KMS-11 (cell line): Measurements from ENCODE around the gene CXCL14.

Experiments
- H2AFZ ChIP-seq: fragments of 200-600 bp; sonication (generic); 2 replicates; pipeline ENCODE4 v1.6.1; 2016; ENCODE audit warnings: antibody characterized with exemption, mixed run types, low read depth
- H3K27ac ChIP-seq: fragments of 200-600 bp; sonication (generic); 2 replicates; pipeline ENCODE4 v1.6.1; 2016; ENCODE audit warnings: mild to moderate bottlenecking, mixed run types
- H3K27me3 ChIP-seq: fragments of 200-600 bp; sonication (generic); 2 replicates; pipeline ENCODE4 v1.6.1; 2017; ENCODE audit warnings: mild to moderate bottlenecking, low read depth, mixed run types, moderate library complexity; ENCODE audit not compliant: insufficient read depth
- H3K36me3 ChIP-seq: fragments of 200-600 bp; sonication (generic); 2 replicates; pipeline ENCODE4 v1.6.1; 2017; ENCODE audit warnings: mild to moderate bottlenecking, mixed run types; ENCODE audit not compliant: insufficient read depth
- H3K4me1 ChIP-seq: fragments of 200-600 bp; sonication (generic); 2 replicates; pipeline ENCODE4 v1.6.1; 2016; ENCODE audit warnings: mild to moderate bottlenecking, low read depth, mixed run types; ENCODE audit not compliant: poor library complexity, severe bottlenecking
- H3K4me2 ChIP-seq: fragments of 200-600 bp; sonication (generic); 2 replicates; pipeline ENCODE4 v1.7.0; 2016; ENCODE audit warnings: mild to moderate bottlenecking, mixed run types
- H3K4me3 ChIP-seq: fragments of 200-600 bp; sonication (generic); IDR thresholded peaks from 2 replicates; pipeline ENCODE4 v1.6.1; 2017; ENCODE audit warnings: low read depth, low read length, mixed read lengths; ENCODE audit not compliant: insufficient read depth
- H3K79me2 ChIP-seq: fragments of 200-600 bp; sonication (generic); 2 replicates; pipeline ENCODE4 v1.6.1; 2016; ENCODE audit warnings: low read depth, mixed run types; ENCODE audit not compliant: insufficient read depth
- H3K9ac ChIP-seq: fragments of 200-600 bp; sonication (generic); 2 replicates; pipeline ENCODE4 v1.6.1; 2016; ENCODE audit warnings: mild to moderate bottlenecking, mixed run types
- H4K20me1 ChIP-seq: fragments of 200-600 bp; sonication (generic); 2 replicates; pipeline ENCODE4 v1.6.1; 2016; ENCODE audit warnings: mild to moderate bottlenecking, mixed run types; ENCODE audit not compliant: insufficient read depth
- TF ChIP-seq, protein P1 (sequence below): fragments of 200-600 bp; sonication (generic); conservative IDR thresholded peaks from 2 replicates; pipeline ENCODE4 v1.6.1; 2017; ENCODE audit warnings: low read depth, mild to moderate bottlenecking, antibody characterized with exemption, low read length, moderate library complexity, mixed read lengths

Gene CXCL14

DNA sequence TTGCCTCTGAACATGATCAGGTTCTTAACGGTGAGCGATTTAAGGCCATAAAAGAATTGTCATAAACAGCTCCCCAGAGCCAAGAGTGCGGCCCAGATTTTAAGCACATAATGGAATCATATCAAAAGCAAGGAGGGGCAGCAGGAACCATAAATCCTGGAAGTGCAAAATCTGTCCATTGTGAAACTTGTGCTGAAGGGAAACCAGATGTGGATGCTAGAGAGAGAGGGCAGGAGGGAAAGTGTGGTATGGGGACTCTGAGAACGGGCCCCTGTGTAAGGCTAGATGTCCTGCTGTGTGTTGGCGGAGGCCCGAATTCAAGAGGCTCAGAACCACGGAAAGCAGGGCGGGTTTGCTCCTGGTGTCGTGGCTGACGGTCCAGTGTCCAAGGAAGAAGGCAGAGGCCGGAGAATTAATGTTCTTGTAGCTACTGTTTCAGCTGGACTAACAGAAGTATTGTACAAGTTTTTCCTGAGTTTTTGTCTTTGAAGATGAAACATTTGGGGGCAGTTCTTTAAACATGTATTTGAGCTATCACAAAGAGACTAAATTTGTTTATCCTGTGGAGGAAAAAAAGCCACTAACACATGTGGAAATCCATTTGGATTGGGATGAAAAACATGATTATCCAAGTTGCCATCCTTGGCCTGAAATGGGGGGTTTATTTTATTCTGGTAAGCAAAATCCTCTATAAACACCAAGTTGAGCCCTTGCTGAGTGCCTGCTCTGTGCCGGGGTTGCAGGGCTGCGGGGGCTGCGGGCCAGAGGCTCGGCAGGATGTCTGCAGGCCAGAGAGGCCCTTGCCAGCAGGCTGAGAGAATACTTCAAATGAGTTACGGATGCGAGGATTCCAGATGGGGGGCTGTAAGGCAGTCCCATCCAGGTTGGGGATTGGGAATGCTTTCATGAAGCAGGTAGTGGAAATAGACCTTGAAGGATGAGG lies 9.2 kb upstream of the CXCL14 start:
- H3K27ac ChIP-seq = no peak overlapping the region
- H2AFZ ChIP-seq = no peak overlapping the region
- no peak overlapping the region for H3K4me2 ChIP-seq
- no peaks in the 10 kb centered on the region for H4K20me1 ChIP-seq
- H3K9ac ChIP-seq = no peak overlapping the region
- H3K36me3 ChIP-seq = no peaks in the 10 kb centered on the region
- TF ChIP-seq, protein P1, sequence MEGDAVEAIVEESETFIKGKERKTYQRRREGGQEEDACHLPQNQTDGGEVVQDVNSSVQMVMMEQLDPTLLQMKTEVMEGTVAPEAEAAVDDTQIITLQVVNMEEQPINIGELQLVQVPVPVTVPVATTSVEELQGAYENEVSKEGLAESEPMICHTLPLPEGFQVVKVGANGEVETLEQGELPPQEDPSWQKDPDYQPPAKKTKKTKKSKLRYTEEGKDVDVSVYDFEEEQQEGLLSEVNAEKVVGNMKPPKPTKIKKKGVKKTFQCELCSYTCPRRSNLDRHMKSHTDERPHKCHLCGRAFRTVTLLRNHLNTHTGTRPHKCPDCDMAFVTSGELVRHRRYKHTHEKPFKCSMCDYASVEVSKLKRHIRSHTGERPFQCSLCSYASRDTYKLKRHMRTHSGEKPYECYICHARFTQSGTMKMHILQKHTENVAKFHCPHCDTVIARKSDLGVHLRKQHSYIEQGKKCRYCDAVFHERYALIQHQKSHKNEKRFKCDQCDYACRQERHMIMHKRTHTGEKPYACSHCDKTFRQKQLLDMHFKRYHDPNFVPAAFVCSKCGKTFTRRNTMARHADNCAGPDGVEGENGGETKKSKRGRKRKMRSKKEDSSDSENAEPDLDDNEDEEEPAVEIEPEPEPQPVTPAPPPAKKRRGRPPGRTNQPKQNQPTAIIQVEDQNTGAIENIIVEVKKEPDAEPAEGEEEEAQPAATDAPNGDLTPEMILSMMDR = no peak
- H3K27me3 ChIP-seq = no peaks in the 10 kb centered on the region
- no peaks in the 10 kb centered on the region for H3K79me2 ChIP-seq
- no peak overlapping the region for H3K4me3 ChIP-seq
- H3K4me1 ChIP-seq = no peaks in the 10 kb centered on the region

DNA sequence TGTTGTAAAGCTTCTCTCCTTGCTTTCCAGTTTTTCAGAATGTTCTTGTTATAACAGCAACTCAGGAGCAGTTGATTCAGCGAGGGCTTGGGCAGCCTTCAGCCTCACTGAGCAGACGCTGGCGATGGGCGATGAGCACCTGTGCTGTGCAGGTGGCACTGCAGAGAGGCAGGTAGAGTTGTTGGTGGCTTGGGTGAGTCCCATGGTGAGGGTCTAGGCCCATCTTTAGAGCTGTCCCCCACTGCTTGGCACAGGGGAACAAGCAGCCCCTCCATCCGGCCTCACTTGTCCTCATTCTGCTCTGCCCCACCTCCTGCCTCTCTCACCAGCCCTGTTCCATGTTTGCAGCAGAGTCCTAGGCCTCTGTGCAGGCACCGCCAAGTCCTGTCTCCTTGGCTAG lies 6.1 kb upstream of the CXCL14 start:
- Histone ChIP-seq H3K27ac (no peak overlapping the region), H4K20me1 (no peaks in the 10 kb centered on the region), H3K79me2 (no peaks in the 10 kb centered on the region), H3K4me1 (no peaks in the 10 kb centered on the region), H3K4me3 (no peak overlapping the region), H3K9ac (no peak overlapping the region), H3K27me3 (no peaks in the 10 kb centered on the region), H2AFZ (no peak overlapping the region), H3K36me3 (no peaks in the 10 kb centered on the region), H3K4me2 (no peak overlapping the region)
- TF ChIP-seq, protein P1 = no peak

DNA sequence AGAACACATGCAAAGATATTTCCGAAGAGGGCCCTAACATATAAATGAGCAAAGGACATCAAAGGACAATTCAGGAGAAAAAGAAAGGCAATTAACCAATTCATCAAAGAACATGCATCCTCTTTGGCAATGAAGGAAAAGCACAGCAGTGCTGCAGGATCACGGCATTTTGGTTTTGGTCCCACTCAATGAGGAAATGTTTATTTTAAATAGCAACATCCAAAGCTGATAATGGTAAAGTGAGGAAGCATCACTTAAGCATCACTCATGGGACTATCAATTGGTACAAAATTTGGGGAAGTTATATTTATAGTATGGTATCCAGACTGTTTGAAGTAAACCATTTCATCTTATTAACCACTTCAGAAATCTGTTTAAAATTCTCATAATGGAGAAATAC lies 5.5 kb upstream of the CXCL14 start:
- H3K9ac ChIP-seq = no peak overlapping the region
- H4K20me1 ChIP-seq = no peaks in the 10 kb centered on the region
- no peak overlapping the region for H3K4me2 ChIP-seq
- H3K4me1 ChIP-seq = no peaks in the 10 kb centered on the region
- H3K27me3 ChIP-seq = no peaks in the 10 kb centered on the region
- TF ChIP-seq, protein P1 = no peak
- no peak overlapping the region for H3K27ac ChIP-seq
- no peak overlapping the region for H2AFZ ChIP-seq
- no peaks in the 10 kb centered on the region for H3K79me2 ChIP-seq
- H3K4me3 ChIP-seq = no peak overlapping the region
- no peaks in the 10 kb centered on the region for H3K36me3 ChIP-seq

DNA sequence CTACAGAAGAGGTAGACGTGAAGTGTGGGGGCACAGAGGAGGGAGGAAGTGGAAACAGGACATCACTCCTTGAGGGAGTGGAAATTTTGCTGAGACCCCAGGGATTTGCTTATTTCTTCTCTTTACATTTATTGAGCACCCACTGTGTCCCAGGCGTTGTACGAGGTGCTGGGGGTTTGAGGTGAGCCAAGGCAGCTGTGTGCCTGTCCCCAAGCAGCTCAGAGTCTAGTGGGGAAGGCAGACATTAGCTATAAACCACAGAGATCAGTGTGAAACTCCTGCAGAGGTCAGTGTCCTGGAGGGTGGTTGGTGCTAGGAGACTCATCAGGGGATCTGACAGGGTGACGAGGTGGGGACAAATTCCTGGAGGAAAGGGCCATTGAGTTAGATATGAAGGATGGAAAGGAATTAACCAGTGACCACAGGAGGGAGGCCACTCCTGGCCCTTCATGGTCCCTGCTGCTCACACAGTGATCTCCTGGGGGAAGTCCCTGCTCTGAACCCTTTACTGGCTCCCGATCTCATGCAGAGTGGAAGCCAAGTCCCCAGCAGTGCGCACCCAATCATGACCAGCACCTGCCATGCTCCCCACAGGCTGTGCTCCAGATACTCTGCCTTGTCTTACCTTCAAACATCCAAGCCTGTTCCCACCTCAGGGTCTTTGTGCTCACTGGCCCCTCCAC lies 3.4 kb upstream of the CXCL14 start:
- H3K4me3 ChIP-seq = no peak overlapping the region
- H3K27me3 ChIP-seq = no peaks in the 10 kb centered on the region
- no peak overlapping the region for H3K9ac ChIP-seq
- H3K36me3 ChIP-seq = no peaks in the 10 kb centered on the region
- H3K4me1 ChIP-seq = peaks cover 2% of the 10 kb centered on the region
- TF ChIP-seq, protein P1 = no peak
- no peaks in the 10 kb centered on the region for H3K79me2 ChIP-seq
- H3K27ac ChIP-seq = no peak overlapping the region
- no peak overlapping the region for H3K4me2 ChIP-seq
- no peak overlapping the region for H2AFZ ChIP-seq
- no peaks in the 10 kb centered on the region for H4K20me1 ChIP-seq
